ENCODE results near the gene KRT7.

The KRT7 gene

DNA sequence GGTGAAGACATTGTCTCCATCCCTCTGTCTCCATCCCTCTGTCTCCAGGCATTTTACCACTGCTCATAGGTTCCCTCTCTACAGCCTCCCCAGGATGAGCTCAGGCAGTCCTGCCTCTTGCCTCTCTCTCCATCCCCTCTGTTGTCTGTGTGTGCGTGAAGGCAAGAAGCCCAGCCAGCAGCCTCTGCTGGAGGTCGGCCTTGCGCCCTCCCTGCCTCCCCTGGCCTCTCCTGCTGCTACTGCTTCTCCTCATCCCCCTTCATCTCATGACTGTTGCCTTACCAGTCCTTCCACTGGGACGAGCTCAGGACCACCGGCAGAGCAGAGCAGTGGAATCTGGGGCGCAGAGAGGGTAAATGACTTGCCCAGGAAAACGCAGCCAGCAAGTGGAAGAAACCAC lies 44.4 kb upstream of the KRT7 start:
- Histone ChIP-seq H3K9ac (ENCODE audit: low read length) (no peak overlapping the region), H3K79me2 (ENCODE audit: low read length) (no peaks in the 10 kb centered on the region), H3K4me1 (ENCODE audit: low read length) (no peaks in the 10 kb centered on the region), H3K36me3 (replicated peaks; ENCODE audit: low read depth, low read length) (no peaks in the 10 kb centered on the region), H3K9me3 (ENCODE audit: insufficient read depth, low read length) (no peaks in the 10 kb centered on the region), H3K4me3 (ENCODE audit: low read length) (no peak overlapping the region), H3K27ac (ENCODE audit: low read length) (no peak overlapping the region), H2AFZ (ENCODE audit: low read depth, low read length) (no peak overlapping the region), H3K4me2 (ENCODE audit: low read length) (no peak overlapping the region), H4K20me1 (ENCODE audit: insufficient read depth, low read length) (no peaks in the 10 kb centered on the region), H3K27me3 (ENCODE audit: low read depth, low read length) (peaks cover 12% of the 10 kb centered on the region)
- no peak for TF ChIP-seq EZH2phosphoT487 (IDR thresholded peaks at IDR 0.05; ENCODE audit: low read depth)
- TF ChIP-seq, protein P1, sequence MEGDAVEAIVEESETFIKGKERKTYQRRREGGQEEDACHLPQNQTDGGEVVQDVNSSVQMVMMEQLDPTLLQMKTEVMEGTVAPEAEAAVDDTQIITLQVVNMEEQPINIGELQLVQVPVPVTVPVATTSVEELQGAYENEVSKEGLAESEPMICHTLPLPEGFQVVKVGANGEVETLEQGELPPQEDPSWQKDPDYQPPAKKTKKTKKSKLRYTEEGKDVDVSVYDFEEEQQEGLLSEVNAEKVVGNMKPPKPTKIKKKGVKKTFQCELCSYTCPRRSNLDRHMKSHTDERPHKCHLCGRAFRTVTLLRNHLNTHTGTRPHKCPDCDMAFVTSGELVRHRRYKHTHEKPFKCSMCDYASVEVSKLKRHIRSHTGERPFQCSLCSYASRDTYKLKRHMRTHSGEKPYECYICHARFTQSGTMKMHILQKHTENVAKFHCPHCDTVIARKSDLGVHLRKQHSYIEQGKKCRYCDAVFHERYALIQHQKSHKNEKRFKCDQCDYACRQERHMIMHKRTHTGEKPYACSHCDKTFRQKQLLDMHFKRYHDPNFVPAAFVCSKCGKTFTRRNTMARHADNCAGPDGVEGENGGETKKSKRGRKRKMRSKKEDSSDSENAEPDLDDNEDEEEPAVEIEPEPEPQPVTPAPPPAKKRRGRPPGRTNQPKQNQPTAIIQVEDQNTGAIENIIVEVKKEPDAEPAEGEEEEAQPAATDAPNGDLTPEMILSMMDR (IDR thresholded peaks at IDR 0.05; ENCODE audit: low read depth, low read length) = no peak

DNA sequence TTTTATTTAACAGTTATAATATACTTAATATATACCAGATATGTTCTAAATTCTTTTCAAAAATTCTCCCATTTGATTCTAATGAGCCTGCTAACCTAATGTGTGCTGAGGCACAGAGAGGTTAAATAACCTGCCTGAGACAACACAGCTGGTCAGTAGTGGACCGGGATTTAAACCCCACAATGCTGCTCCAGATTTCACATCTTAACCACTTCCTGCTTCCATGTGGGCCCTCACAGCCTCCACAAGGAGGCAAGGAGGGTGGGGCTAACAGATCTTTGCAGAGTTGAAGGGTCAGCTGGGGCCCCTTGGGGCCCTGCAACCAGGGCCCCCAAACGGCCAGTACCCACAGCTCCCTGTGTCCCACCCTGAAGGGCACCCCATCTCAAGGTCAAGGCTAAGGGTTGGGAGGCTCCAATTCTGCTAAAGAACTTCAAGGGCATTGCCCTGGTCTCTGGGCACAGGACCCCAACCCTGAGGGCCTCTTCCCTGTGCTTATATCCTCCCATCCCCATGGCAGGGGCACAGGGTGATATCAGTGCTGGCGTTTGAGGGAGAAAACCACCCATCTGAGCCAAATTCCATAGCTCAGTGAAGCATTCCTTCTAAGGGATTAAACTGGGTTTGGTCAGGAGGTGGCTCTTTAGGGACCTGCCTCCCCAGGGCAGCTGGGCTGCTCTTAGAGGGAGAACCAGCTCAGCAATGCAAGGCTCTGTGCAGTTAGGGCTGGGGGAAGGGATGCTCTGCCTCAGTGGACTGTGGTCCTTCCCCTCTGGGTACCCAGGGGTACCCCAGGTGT lies 43.5 kb upstream of the KRT7 start:
- H3K9ac ChIP-seq (ENCODE audit: low read length) = no peak overlapping the region
- H3K9me3 ChIP-seq (ENCODE audit: insufficient read depth, low read length) = no peaks in the 10 kb centered on the region
- no peak overlapping the region for H3K4me2 ChIP-seq (ENCODE audit: low read length)
- no peak overlapping the region for H3K4me3 ChIP-seq (ENCODE audit: low read length)
- no peaks in the 10 kb centered on the region for H3K36me3 ChIP-seq (replicated peaks; ENCODE audit: low read depth, low read length)
- no peak overlapping the region for H2AFZ ChIP-seq (ENCODE audit: low read depth, low read length)
- no peak overlapping the region for H3K27ac ChIP-seq (ENCODE audit: low read length)
- H3K79me2 ChIP-seq (ENCODE audit: low read length) = no peaks in the 10 kb centered on the region
- peaks cover 12% of the 10 kb centered on the region for H3K27me3 ChIP-seq (ENCODE audit: low read depth, low read length)
- H3K4me1 ChIP-seq (ENCODE audit: low read length) = no peaks in the 10 kb centered on the region
- TF ChIP-seq EZH2phosphoT487 (IDR thresholded peaks at IDR 0.05; ENCODE audit: low read depth) = no peak
- TF ChIP-seq, protein P1 (IDR thresholded peaks at IDR 0.05; ENCODE audit: low read depth, low read length) = no peak
- H4K20me1 ChIP-seq (ENCODE audit: insufficient read depth, low read length) = no peaks in the 10 kb centered on the region

DNA sequence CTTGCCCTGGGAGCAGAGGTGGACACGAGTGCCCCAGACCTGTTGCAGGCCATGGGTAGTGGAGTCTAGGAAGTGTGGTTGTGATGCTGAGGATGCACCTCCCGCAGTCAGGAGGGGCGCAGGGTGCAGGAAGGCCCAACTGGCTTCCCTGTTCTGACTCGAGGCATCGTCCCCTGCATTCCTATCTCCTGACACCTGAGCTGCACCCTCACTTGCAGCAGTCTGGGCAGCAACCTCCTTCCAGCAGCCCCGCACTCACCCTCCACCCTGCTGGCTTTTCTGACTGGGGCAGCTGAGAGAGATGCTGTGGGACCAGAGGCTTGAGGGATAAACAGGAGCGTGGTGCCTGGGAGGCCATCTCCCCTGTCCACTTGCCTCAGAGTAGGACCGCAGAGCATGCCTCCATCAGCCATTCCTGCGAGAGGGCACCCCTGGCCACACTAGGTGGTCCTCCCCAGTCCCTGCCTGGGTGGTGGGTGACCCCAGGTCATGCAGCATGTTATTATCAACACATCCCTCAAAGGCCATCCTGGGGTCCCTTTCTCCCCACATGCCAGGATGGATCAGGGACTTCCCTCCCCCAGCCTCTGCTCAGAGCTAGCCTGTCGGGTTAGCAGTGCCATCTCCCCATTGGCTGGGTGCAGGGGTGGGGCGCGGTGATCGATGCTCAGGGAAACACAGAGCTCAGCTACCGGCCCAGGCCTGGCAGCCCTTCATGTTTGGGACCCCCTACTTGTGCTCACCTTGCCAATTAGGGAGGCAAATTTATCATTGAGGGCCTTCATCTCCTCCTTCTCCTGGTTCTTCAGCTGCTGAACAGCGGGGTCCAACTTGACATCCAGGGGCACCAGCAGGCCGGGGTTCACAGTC lies 41.9 kb upstream of the KRT7 start:
- no peak overlapping the region for H3K27ac ChIP-seq (ENCODE audit: low read length)
- no peak overlapping the region for H3K4me3 ChIP-seq (ENCODE audit: low read length)
- H3K9ac ChIP-seq (ENCODE audit: low read length) = no peak overlapping the region
- TF ChIP-seq, protein P1 (IDR thresholded peaks at IDR 0.05; ENCODE audit: low read depth, low read length) = no peak
- no peak for TF ChIP-seq EZH2phosphoT487 (IDR thresholded peaks at IDR 0.05; ENCODE audit: low read depth)
- no peaks in the 10 kb centered on the region for H3K4me1 ChIP-seq (ENCODE audit: low read length)
- H3K36me3 ChIP-seq (replicated peaks; ENCODE audit: low read depth, low read length) = no peaks in the 10 kb centered on the region
- no peaks in the 10 kb centered on the region for H4K20me1 ChIP-seq (ENCODE audit: insufficient read depth, low read length)
- peaks cover 18% of the 10 kb centered on the region for H3K27me3 ChIP-seq (ENCODE audit: low read depth, low read length)
- no peak overlapping the region for H3K4me2 ChIP-seq (ENCODE audit: low read length)
- no peak overlapping the region for H2AFZ ChIP-seq (ENCODE audit: low read depth, low read length)
- H3K79me2 ChIP-seq (ENCODE audit: low read length) = no peaks in the 10 kb centered on the region
- no peaks in the 10 kb centered on the region for H3K9me3 ChIP-seq (ENCODE audit: insufficient read depth, low read length)

Data from OCI-LY3 (cell line).